Measurements from ENCODE around the gene MTERF4.

Gene MTERF4

GRCh38 chr2:241069821-241070281 is 32.2 kb downstream of the MTERF4 start:
- no peak overlapping the region for H3K4me3 ChIP-seq (ENCODE audit: control insufficient read depth, low read depth, low read length)
- TF ChIP-seq, protein P1, sequence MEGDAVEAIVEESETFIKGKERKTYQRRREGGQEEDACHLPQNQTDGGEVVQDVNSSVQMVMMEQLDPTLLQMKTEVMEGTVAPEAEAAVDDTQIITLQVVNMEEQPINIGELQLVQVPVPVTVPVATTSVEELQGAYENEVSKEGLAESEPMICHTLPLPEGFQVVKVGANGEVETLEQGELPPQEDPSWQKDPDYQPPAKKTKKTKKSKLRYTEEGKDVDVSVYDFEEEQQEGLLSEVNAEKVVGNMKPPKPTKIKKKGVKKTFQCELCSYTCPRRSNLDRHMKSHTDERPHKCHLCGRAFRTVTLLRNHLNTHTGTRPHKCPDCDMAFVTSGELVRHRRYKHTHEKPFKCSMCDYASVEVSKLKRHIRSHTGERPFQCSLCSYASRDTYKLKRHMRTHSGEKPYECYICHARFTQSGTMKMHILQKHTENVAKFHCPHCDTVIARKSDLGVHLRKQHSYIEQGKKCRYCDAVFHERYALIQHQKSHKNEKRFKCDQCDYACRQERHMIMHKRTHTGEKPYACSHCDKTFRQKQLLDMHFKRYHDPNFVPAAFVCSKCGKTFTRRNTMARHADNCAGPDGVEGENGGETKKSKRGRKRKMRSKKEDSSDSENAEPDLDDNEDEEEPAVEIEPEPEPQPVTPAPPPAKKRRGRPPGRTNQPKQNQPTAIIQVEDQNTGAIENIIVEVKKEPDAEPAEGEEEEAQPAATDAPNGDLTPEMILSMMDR (conservative IDR thresholded peaks at IDR 0.05; ENCODE audit: control insufficient read depth, insufficient read depth, low read depth, low read length): no peak
- DNase-seq (ENCODE audit: low read depth): no peak

- no peak overlapping the region for H3K4me3 ChIP-seq (ENCODE audit: control insufficient read depth, low read depth, low read length)
- TF ChIP-seq, protein P1 (conservative IDR thresholded peaks at IDR 0.05; ENCODE audit: control insufficient read depth, insufficient read depth, low read depth, low read length): no peak
- no peak for DNase-seq (ENCODE audit: low read depth)
Observed at GRCh38 chr2:241068942-241069810, 32.9 kb downstream of the MTERF4 start.

GRCh38 chr2:241068136-241068941 is 33.7 kb downstream of the MTERF4 start:
- DNase-seq (ENCODE audit: low read depth): no peak
- no peak overlapping the region for H3K4me3 ChIP-seq (ENCODE audit: control insufficient read depth, low read depth, low read length)
- TF ChIP-seq, protein P1 (conservative IDR thresholded peaks at IDR 0.05; ENCODE audit: control insufficient read depth, insufficient read depth, low read depth, low read length): no peak

DNA sequence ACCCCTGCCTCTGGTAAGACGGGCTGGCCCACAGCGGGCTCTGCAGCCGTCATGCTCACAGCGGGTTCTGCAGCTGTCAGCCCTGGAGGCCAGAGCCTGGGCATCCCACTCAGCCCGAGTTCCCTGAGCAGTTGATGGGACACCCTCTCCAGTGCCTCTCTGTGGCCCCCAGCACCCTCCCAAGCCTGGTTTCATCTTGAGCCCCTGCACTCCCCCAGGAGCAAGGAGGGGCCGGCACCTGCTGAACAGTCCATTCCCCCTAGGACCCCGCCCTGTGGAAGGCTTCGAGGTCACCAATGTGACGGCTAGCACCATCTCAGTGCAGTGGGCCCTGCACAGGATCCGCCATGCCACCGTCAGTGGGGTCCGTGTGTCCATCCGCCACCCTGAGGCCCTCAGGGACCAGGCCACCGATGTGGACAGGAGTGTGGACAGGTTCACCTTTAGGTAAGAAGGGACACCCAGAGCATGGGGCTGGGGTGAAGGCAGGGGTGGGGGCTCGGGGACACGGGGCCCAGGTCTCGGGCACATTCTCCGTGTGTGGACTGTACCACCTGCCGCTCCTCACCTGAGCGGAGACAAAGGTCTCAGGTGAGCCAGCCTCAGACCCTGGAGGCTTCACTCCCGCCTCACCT is 34.5 kb downstream of the MTERF4 start:
- DNase-seq (ENCODE audit: low read depth): no peak
- TF ChIP-seq, protein P1 (conservative IDR thresholded peaks at IDR 0.05; ENCODE audit: control insufficient read depth, insufficient read depth, low read depth, low read length): no peak
- H3K4me3 ChIP-seq (ENCODE audit: control insufficient read depth, low read depth, low read length): no peak overlapping the region

DNA sequence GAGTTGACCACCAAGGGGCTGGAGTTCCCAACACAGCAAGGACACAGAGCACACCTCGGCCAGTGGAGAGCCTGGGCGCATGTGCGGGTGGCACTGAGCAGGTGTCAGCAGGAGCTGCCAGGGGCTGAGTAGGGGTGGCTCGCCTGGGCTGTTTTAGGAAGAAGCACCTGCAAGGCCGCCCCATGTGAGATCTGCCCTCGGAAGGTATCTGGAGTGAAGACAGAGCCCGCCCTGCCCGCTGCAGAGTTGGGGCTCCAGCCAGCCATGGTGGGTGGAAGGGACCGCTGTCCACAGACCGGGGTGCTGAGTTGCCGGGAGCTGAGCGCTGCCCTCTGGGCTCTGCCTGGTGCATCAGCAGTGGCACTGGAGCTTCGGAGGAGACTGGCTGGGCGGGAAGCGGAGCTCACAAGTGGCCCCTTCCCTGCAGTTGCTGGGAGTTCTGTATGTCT is 35.2 kb downstream of the MTERF4 start:
- H3K4me3 ChIP-seq (ENCODE audit: control insufficient read depth, low read depth, low read length): no peak overlapping the region

More for the DNA sequence above, 35.2 kb downstream of the MTERF4 start:
- TF ChIP-seq, protein P1 (conservative IDR thresholded peaks at IDR 0.05; ENCODE audit: control insufficient read depth, insufficient read depth, low read depth, low read length): no peak
- no peak for DNase-seq (ENCODE audit: low read depth)

All from fibroblast of mammary gland (primary cell).